ENCODE results near the gene TRIP11. TPM values are rescaled to one million over a fixed set of nuclear protein-coding genes. Genes with fewer than 3 reads are reported as not detected.

The TRIP11 gene
- total and polyA plus RNA-seq, 2 of the 13 experiments (the other 11 are each of a cell fraction or from before 2014, with no cell fraction given), result 10.9 to 32.8 TPM

- no peak; the same call in 1 of the 2 replicates for TF ChIP-seq FOXJ3 (CRISPR knock-in tag; IDR thresholded peaks at IDR 0.05; ENCODE audit: borderline replicate concordance)
- TF ChIP-seq AGO1 (IDR thresholded peaks at IDR 0.05; ENCODE audit: low read depth, low read length, poor library complexity, severe bottlenecking), result peak; percentile 49
- peak; percentile 96 for TF ChIP-seq HOXA3 (CRISPR knock-in tag; IDR thresholded peaks at IDR 0.05)
- no peak for TF ChIP-seq KAT2B (IDR thresholded peaks at IDR 0.05; ENCODE audit: borderline replicate concordance, low read depth, low read length)
- TF ChIP-seq RELA (CRISPR knock-in tag; IDR thresholded peaks at IDR 0.05), result 0 out of 2 replicates have a peak, but pooled peaks have one; percentile 63
- TF ChIP-seq KLF11 (CRISPR knock-in tag; IDR thresholded peaks at IDR 0.05), result 0 out of 2 replicates have a peak, but pooled peaks have one; percentile 72
- TF ChIP-seq TSC22D2 (CRISPR knock-in tag; IDR thresholded peaks at IDR 0.05; ENCODE audit: borderline replicate concordance), result peak; percentile 38; the same call in 1 of the 2 replicates
- TF ChIP-seq HNF4A (CRISPR knock-in tag; IDR thresholded peaks at IDR 0.05), result no peak
- peak; percentile 81 for TF ChIP-seq BRD4 (CRISPR knock-in tag; IDR thresholded peaks at IDR 0.05)
- TF ChIP-seq ELF3 (CRISPR knock-in tag; IDR thresholded peaks at IDR 0.05), result peak; percentile 46; the same call in 1 of the 2 replicates
- TF ChIP-seq HNRNPK (IDR thresholded peaks at IDR 0.05; ENCODE audit: low read depth, low read length, poor library complexity, severe bottlenecking), result no peak
- TF ChIP-seq KDM6A (CRISPR knock-in tag; IDR thresholded peaks at IDR 0.05; ENCODE audit: low read depth), result no peak
- 0 out of 2 replicates have a peak, but pooled peaks have one; percentile 15 for TF ChIP-seq CHD2 (IDR thresholded peaks at IDR 0.05; ENCODE audit: low read depth, low read length)
- TF ChIP-seq ZNF691 (CRISPR knock-in tag; IDR thresholded peaks at IDR 0.05; ENCODE audit: borderline replicate concordance, low read depth), result 0 out of 2 replicates have a peak, but pooled peaks have one; percentile 45
- TF ChIP-seq NFKBIZ (CRISPR knock-in tag; IDR thresholded peaks at IDR 0.05), result no peak
- TF ChIP-seq, protein P1, sequence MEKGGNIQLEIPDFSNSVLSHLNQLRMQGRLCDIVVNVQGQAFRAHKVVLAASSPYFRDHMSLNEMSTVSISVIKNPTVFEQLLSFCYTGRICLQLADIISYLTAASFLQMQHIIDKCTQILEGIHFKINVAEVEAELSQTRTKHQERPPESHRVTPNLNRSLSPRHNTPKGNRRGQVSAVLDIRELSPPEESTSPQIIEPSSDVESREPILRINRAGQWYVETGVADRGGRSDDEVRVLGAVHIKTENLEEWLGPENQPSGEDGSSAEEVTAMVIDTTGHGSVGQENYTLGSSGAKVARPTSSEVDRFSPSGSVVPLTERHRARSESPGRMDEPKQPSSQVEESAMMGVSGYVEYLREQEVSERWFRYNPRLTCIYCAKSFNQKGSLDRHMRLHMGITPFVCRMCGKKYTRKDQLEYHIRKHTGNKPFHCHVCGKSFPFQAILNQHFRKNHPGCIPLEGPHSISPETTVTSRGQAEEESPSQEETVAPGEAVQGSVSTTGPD (CRISPR knock-in tag; IDR thresholded peaks at IDR 0.05), result no peak
- TF ChIP-seq NR2F1 (CRISPR knock-in tag; IDR thresholded peaks at IDR 0.05), result no peak
- TF ChIP-seq ZBTB7A (CRISPR knock-in tag; IDR thresholded peaks at IDR 0.05), result no peak
- TF ChIP-seq ZNF761 (CRISPR knock-in tag; conservative IDR thresholded peaks at IDR 0.05), result 0 out of 2 replicates have a peak, but pooled peaks have one; percentile 23
- TF ChIP-seq ZNF484 (CRISPR knock-in tag; IDR thresholded peaks at IDR 0.05; ENCODE audit: borderline replicate concordance, low read depth), result no peak
- TF ChIP-seq ZNF615 (CRISPR knock-in tag; IDR thresholded peaks at IDR 0.05; ENCODE audit: borderline replicate concordance), result peak; percentile 76; the same call in 1 of the 2 replicates
- no peak for TF ChIP-seq ZMAT5 (CRISPR knock-in tag; IDR thresholded peaks at IDR 0.05; ENCODE audit: borderline replicate concordance, low read depth)
- no peak for TF ChIP-seq ATF3 (CRISPR knock-in tag; IDR thresholded peaks at IDR 0.05)
- peak; percentile 82; the same call in 1 of the 2 replicates for TF ChIP-seq ZFP91 (CRISPR knock-in tag; IDR thresholded peaks at IDR 0.05; ENCODE audit: borderline replicate concordance)
- no peak; the same call in 1 of the 2 replicates for TF ChIP-seq ZNF589 (CRISPR knock-in tag; conservative IDR thresholded peaks at IDR 0.05)
These were observed at the start of gene TRIP11 (continued) for GRCh38 chr14:92039719-92040430.

All from HepG2 (cell line).